GM10248 (cell line): Measurements from ENCODE around the gene MELK.

Experiments
- CTCF ChIA-PET: fragments of 300-600 bp; sonication (Branson Sonifier 250); formaldehyde crosslinking; extraction: SDS; loops from one replicate; lab custom pipeline; 2021; ENCODE audit warnings: antibody characterized with exemption; lab: Yijun Ruan, JAX
- POLR2A ChIA-PET: fragments of 350-650 bp; sonication (Branson Sonifier 250); formaldehyde crosslinking; extraction: SDS; loops from one replicate; lab custom pipeline; 2020; ENCODE audit warnings: antibody characterized with exemption; lab: Yijun Ruan, JAX
- DNase-seq: peaks from one replicate; pipeline ENCODE4 v3.0.0; 2012; ENCODE audit errors: extremely low spot score
- TF ChIP-seq, protein P1 (sequence below): IDR thresholded peaks from 2 replicates; pipeline ENCODE4 v1.5.1; 2012; ENCODE audit warnings: mild to moderate bottlenecking, low read depth; ENCODE audit errors: extremely low read depth, missing control alignments, control extremely low read depth

The MELK gene

DNA sequence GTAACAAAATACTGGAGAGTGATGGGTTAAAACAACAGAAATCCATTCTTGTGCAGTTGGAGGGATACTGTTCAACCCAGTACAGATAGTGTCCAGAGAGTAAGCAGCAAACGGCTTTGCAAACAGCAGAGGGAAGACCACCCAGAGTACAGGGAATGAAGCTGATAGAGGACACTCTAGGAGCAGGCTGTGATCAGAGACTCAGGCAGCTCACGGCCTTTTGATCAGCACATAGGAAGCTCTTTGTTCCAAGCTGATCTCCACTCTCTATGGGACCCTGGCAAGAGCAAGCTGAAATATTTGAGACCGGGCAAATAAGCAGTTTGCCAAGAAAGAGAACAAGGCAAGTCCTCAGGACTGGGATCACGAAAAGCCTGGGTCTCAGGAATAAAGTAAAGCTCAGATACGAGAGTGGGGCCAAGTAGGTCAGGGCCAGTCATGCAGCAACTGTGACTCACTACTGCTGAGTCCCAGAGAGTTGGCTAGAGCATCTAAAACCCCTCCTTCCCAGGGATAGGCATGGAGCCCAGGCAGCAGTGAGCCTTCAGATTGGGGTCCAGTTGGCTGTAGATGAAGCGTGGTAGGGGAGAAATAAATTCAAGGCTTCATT is 52.4 kb downstream of the MELK start:
- CTCF ChIA-PET, result interaction anchor here (1.2 to 2.1 kb wide), 4 partner anchors 15 to 217 kb away, joined by 3 to 6 read pairs (median 4); no protein-coding TSS in a partner anchor
- TF ChIP-seq, protein P1, sequence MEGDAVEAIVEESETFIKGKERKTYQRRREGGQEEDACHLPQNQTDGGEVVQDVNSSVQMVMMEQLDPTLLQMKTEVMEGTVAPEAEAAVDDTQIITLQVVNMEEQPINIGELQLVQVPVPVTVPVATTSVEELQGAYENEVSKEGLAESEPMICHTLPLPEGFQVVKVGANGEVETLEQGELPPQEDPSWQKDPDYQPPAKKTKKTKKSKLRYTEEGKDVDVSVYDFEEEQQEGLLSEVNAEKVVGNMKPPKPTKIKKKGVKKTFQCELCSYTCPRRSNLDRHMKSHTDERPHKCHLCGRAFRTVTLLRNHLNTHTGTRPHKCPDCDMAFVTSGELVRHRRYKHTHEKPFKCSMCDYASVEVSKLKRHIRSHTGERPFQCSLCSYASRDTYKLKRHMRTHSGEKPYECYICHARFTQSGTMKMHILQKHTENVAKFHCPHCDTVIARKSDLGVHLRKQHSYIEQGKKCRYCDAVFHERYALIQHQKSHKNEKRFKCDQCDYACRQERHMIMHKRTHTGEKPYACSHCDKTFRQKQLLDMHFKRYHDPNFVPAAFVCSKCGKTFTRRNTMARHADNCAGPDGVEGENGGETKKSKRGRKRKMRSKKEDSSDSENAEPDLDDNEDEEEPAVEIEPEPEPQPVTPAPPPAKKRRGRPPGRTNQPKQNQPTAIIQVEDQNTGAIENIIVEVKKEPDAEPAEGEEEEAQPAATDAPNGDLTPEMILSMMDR, result no peak
- DNase-seq, result no peak
- POLR2A ChIA-PET, result no interaction called here

- CTCF ChIA-PET, result interaction anchor here (0.7 to 4.2 kb wide), 21 partner anchors 9 to 357 kb away, joined by 3 to 74 read pairs (median 5); no protein-coding TSS in a partner anchor
- POLR2A ChIA-PET, result no interaction called here
- TF ChIP-seq, protein P1, result peak; percentile 51
- peak; percentile 32 for DNase-seq
Observed at GRCh38 chr9:36632892-36633291, 60.2 kb downstream of the MELK start.

- POLR2A ChIA-PET, result interaction anchor here (0.5 kb wide), 1 partner anchor 984 kb away, joined by 3 read pairs; no protein-coding TSS in a partner anchor
Observed at GRCh38 chr9:36637491-36638270, 65.0 kb downstream of the MELK start.

GRCh38 chr9:36640771-36641381 is 68.2 kb downstream of the MELK start:
- peak; percentile 44 for DNase-seq
- ChIA-PET CTCF (interaction anchor here (1.2 to 2.3 kb wide), 2 partner anchors 10 to 88 kb away, joined by 3 to 9 read pairs; no protein-coding TSS in a partner anchor), POLR2A (no interaction called here)
- TF ChIP-seq, protein P1, result no peak

More at GRCh38 chr9:36637491-36638270, 65.0 kb downstream of the MELK start:
- TF ChIP-seq, protein P1, result no peak
- no peak for DNase-seq
- CTCF ChIA-PET, result interaction anchor here (0.8 to 4.0 kb wide), 4 partner anchors 10 to 95 kb away, joined by 3 to 15 read pairs (median 8); no protein-coding TSS in a partner anchor

DNA sequence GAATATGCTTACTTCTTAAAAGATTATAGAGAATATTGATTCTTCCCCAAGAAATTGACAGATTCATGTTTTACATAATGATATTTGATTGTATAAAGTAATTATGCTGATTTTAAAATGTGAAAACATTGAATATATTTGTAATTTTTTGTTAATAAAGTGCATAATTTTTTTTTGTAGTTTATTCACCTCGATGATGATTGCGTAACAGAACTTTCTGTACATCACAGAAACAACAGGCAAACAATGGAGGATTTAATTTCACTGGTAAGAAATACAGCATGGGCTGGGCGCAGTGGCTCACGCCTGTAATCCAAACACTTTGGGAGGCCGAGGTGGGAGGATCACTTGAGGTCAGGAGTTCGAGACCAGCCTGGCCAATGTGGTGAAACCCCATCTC is 70.1 kb downstream of the MELK start:
- no peak for DNase-seq
- TF ChIP-seq, protein P1, result no peak
- CTCF ChIA-PET, result no interaction called here
- POLR2A ChIA-PET, result no interaction called here

GRCh38 chr9:36656842-36657241 is 84.1 kb downstream of the MELK start:
- CTCF ChIA-PET, result interaction anchor here (1.2 kb wide), 1 partner anchor 9 kb away, joined by 3 read pairs; no protein-coding TSS in a partner anchor
- POLR2A ChIA-PET, result no interaction called here
- TF ChIP-seq, protein P1, result no peak
- DNase-seq, result no peak
